ENCODE results near the gene GRB10. TPM values are rescaled to one million over a fixed set of nuclear protein-coding genes. Genes with fewer than 3 reads are reported as not detected.

The GRB10 gene
- total and polyA plus RNA-seq, 2 of the 8 experiments (the other 6 are each of a cell fraction or from before 2014, with no cell fraction given) = 35.7 to 97.0 TPM

DNA sequence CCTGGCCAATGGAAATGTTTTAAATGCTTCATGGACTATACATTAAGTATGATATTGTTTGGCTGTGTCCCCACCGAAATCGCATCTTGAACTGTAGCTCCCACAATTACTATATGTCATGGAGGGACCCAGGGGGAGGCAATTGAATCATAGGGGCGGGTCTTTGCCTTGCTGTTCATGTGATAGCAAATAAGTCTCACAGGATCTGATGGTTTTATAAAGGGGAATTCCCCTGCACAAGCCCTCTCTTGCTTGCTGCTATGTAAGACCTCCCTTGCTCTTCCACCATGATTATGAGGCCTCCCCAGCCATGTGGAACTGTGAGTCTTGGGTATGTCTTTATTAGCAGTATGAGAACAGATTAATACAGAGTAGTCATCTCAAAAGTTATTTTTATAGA, 32.4 kb upstream of the GRB10 start:
- Histone ChIP-seq H3K79me2 (ENCODE audit: control insufficient read depth in 1 of 2, insufficient read depth in 2 of 2, low read length in 2 of 2) (no peaks in the 10 kb centered on the region), H3K56ac (replicated peaks; ENCODE audit: insufficient read length, low read depth, low read length) (no peak overlapping the region), H3K23me2 (ENCODE audit: low read depth, low read length) (no peaks in the 10 kb centered on the region), H4K5ac (ENCODE audit: insufficient read length, low read depth, low read length) (no peak overlapping the region), H2BK120ac (replicated peaks; ENCODE audit: low read depth, low read length) (no peak overlapping the region), H3K4me1 (replicated peaks in 1 of 4; ENCODE audit: control insufficient read depth in 3 of 4, insufficient read depth in 4 of 4, low read length in 3 of 4) (peaks cover 3 to 15% (median 9%) of the 10 kb centered on the region in 4 experiments; a peak in 6 of 7 replicates), H3K9me3 (ENCODE audit: insufficient read depth in 2 of 2, low read depth in 1 of 2, low read length in 1 of 2) (no peaks in the 10 kb centered on the region), H2BK20ac (ENCODE audit: low read length) (no peak overlapping the region), H3K27me3 (replicated peaks in 1 of 4; ENCODE audit: control insufficient read depth in 3 of 4, extremely low read depth in 1 of 4, insufficient read depth in 3 of 4, low read length in 3 of 4) (no peaks in the 10 kb centered on the region), H2AFZ (ENCODE audit: low read length) (no peak overlapping the region), H3K79me1 (ENCODE audit: low read depth, low read length) (no peaks in the 10 kb centered on the region), H3K23ac (ENCODE audit: insufficient read length) (no peak overlapping the region), H3K18ac (ENCODE audit: extremely low read depth, low read length) (no peak overlapping the region), H2AK5ac (ENCODE audit: low read depth, low read length) (no peak overlapping the region), H3K4me3 (ENCODE audit: extremely low read depth in 1 of 4, insufficient read depth in 2 of 4, low read depth in 3 of 4, low read length in 4 of 4) (no peak overlapping the region), H4K8ac (ENCODE audit: extremely low read depth, insufficient read depth, low read length) (no peak overlapping the region), H3K4ac (replicated peaks; ENCODE audit: insufficient read length, low read depth, low read length) (no peak overlapping the region), H2BK15ac (ENCODE audit: low read length) (no peak overlapping the region), H3K27ac (ENCODE audit: low read depth, low read length) (no peak overlapping the region), H3K4me2 (ENCODE audit: insufficient read depth in 1 of 2, low read depth in 2 of 2, low read length in 2 of 2) (no peak overlapping the region), H3K36me3 (ENCODE audit: control insufficient read depth in 2 of 4, insufficient read depth in 4 of 4, low read length in 3 of 4) (no peaks in the 10 kb centered on the region), H4K20me1 (replicated peaks in 1 of 2; ENCODE audit: control insufficient read depth in 1 of 2, insufficient read depth in 2 of 2, low read length in 2 of 2) (no peaks in the 10 kb centered on the region), H3K9ac (replicated peaks in 1 of 4; ENCODE audit: extremely low read depth in 1 of 4, low read depth in 3 of 4, low read length in 3 of 4) (no peak overlapping the region), H2BK5ac (ENCODE audit: low read depth, low read length) (no peak overlapping the region), H4K91ac (replicated peaks; ENCODE audit: insufficient read length, low read length) (no peak overlapping the region), H3K14ac (ENCODE audit: insufficient read length) (no peak overlapping the region), H2BK12ac (ENCODE audit: low read depth, low read length) (no peak overlapping the region)
- TF ChIP-seq SIX5 (IDR thresholded peaks at IDR 0.05; ENCODE audit: low read depth, low read length) (no peak), JUND (IDR thresholded peaks at IDR 0.05; ENCODE audit: low read length) (no peak), ATF3 (IDR thresholded peaks at IDR 0.05; ENCODE audit: insufficient read depth, low read depth, low read length) (no peak), TBP (IDR thresholded peaks at IDR 0.05; ENCODE audit: low read depth, low read length) (no peak), SP4 (IDR thresholded peaks at IDR 0.05; ENCODE audit: low read length) (no peak), BRCA1 (IDR thresholded peaks at IDR 0.05; ENCODE audit: low read depth, low read length) (no peak), RFX5 (IDR thresholded peaks at IDR 0.05; ENCODE audit: borderline replicate concordance, low read depth, low read length) (no peak), POLR2A (IDR thresholded peaks at IDR 0.05; ENCODE audit: control extremely low read depth in 1 of 2, low read depth in 2 of 2, low read length in 2 of 2) (no peak), EGR1 (IDR thresholded peaks at IDR 0.05; ENCODE audit: borderline replicate concordance, low read depth, low read length) (no peak), NRF1 (IDR thresholded peaks at IDR 0.05; ENCODE audit: low read depth, low read length) (no peak), SIN3A (conservative IDR thresholded peaks at IDR 0.05 in 1 of 2, IDR thresholded peaks at IDR 0.05 in 1 of 2; ENCODE audit: low read depth in 1 of 2, low read length in 2 of 2) (no peak), JUN (IDR thresholded peaks at IDR 0.05; ENCODE audit: low read depth, low read length) (no peak), EZH2 (IDR thresholded peaks at IDR 0.05; ENCODE audit: low read depth, low read length, severe bottlenecking) (no peak), TAF1 (IDR thresholded peaks at IDR 0.05; ENCODE audit: low read depth, low read length) (no peak)
- DNase-seq (ENCODE audit: low read depth in 1 of 2, low spot score in 2 of 2) (no peak), FAIRE-seq (no peak)
- CTCF ChIA-PET (ENCODE audit: partially characterized antibody) = interaction anchor here (0.9 to 1.4 kb wide), 2 partner anchors 22 to 32 kb away, joined by 3 read pairs; no protein-coding TSS in a partner anchor
- POLR2A ChIA-PET (ENCODE audit: partially characterized antibody) = no interaction called here
- WGBS, 2 experiments (ENCODE audit: extremely low coverage in 1 of 2, insufficient coverage in 1 of 2, insufficient read length in 1 of 2, insufficient replicate concordance in 2 of 2, low coverage in 1 of 2, low lambda C conversion rate in 2 of 2, missing lambda C conversion rate in 1 of 2) = 89% methylated on average over 3 of the region's 3 CpGs; no CpG with 5 or more reads in 1 of the 2 experiments

All from H1 (cell line).